Activated T-helper 1 cell treated with anti-CD3 and anti-CD28 coated beads, Interleukin-12 subunit alpha, Interleukin-12 subunit beta, Interleukin-2, Interleukin-4 antibody, amounts not matched to agents 30 ng/mL and 10 ng/mL and 1 ng/mL, durations not matched to agents 14 hours and 24 hours and 36 hours (primary cell): ENCODE results near the gene MAP3K21. TPM values are rescaled to one million over a fixed set of nuclear protein-coding genes. Genes with fewer than 3 reads are reported as not detected.

Source experiments
- DNase-seq: peaks from one replicate; pipeline ENCODE4 v3.0.0; 2021; ENCODE audit warnings: low spot score
- H3K27ac Mint-ChIP-seq: one replicate; pipeline ENCODE4 v1.8.0; 2021; ENCODE audit warnings: mild to moderate bottlenecking, mixed read lengths
- H3K27me3 Mint-ChIP-seq: one replicate; pipeline ENCODE4 v1.8.0; 2022; ENCODE audit warnings: mild to moderate bottlenecking, moderate library complexity, mixed read lengths; ENCODE audit not compliant: insufficient read depth
- H3K36me3 Mint-ChIP-seq: one replicate; pipeline ENCODE4 v1.8.0; 2021; ENCODE audit warnings: low read depth, mixed read lengths
- H3K4me1 Mint-ChIP-seq: one replicate; pipeline ENCODE4 v1.8.0; 2021; ENCODE audit warnings: low read depth, mixed read lengths
- H3K4me3 Mint-ChIP-seq: one replicate; pipeline ENCODE4 v1.8.0; 2021; ENCODE audit warnings: mild to moderate bottlenecking, moderate library complexity, mixed read lengths
- H3K9me3 Mint-ChIP-seq: one replicate; pipeline ENCODE4 v1.8.0; 2021; ENCODE audit warnings: mixed read lengths
- intact Hi-C: fragments of 100-400 bp; cut with micrococcal nuclease; formaldehyde crosslinking; loops from one replicate; pipeline ENCODE4 v1.15.1; 2024
- total RNA-seq: library from RNA; stranded (reverse); gene quantifications from 2 replicates; pipeline ENCODE4 v1.2.3, GENCODE V29; 2022

Gene MAP3K21
- total RNA-seq, 1 donor from 2014 or later, result 2.1 TPM

DNA sequence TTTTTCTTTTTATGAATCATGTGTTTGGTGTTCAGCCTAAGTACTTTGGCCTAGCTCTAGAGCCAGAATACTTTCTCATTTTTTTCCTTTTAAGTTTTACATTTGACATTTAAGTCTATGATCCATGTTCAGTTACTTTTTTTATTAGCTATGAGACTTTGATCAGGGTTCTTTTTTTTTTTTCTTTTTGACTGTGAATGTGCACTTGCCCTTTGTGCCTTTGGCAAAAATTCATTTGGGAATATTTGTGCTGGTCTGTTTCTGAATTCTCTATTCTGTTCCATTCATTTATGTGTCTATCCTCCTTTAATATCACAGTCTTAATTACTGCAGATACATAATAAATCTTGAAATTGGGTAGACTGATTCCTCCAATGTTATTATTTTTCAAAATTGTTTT lies 93.8 kb downstream of the MAP3K21 start:
- Mint-ChIP-seq H3K36me3 (no peaks in the 10 kb centered on the region), H3K9me3 (no peaks in the 10 kb centered on the region), H3K4me1 (no peaks in the 10 kb centered on the region), H3K4me3 (no peak overlapping the region), H3K27ac (no peak overlapping the region), H3K27me3 (peaks cover 32% of the 10 kb centered on the region)
- intact Hi-C loops, result no loop called here
- no peak for DNase-seq

DNA sequence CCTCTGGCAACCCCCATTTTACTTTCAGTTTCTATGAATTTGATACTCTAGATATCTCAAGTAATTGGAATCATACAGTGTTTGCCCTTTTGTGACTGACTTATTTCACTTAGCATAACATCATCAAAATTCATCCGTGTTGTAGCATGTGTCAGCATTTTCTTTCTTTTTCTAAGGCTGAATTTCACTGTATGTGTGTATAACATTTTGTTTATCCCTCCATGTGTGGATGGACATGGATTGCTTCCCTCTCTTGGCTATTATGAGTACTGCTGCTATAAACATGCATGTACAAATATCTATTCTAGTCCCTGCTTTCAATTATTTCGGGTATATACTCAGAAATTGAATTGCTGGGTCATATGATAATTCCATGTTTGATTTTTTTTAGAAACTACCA lies 97.3 kb downstream of the MAP3K21 start:
- intact Hi-C loops, result no loop called here

DNA sequence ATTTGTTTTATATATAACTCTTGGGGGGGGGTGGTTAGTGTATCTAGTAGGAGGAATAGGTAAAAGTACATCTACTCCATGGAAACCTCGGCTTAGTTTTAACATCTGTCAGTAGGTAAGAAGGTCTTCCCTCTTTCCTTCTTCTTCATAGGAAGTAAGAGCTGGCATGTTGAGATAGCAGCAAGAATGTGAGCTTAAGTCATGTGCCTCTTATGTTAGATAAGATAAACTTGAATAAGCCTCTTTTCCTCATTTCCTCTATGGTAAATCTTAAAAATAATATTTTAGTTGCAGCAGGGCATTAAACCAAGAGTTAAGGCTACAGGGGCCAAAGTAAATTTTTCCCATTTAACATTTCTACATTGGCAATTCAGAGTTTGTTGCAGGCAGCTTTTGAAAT lies 100.4 kb downstream of the MAP3K21 start:
- Mint-ChIP-seq H3K27ac (no peak overlapping the region), H3K36me3 (no peaks in the 10 kb centered on the region), H3K4me1 (no peaks in the 10 kb centered on the region), H3K4me3 (no peak overlapping the region), H3K27me3 (peaks cover 36% of the 10 kb centered on the region), H3K9me3 (no peaks in the 10 kb centered on the region)
- intact Hi-C loops, result no loop called here
- no peak for DNase-seq

More for the DNA sequence above, 97.3 kb downstream of the MAP3K21 start:
- Mint-ChIP-seq H3K27me3 (peaks cover 44% of the 10 kb centered on the region), H3K36me3 (no peaks in the 10 kb centered on the region), H3K4me1 (no peaks in the 10 kb centered on the region), H3K27ac (no peak overlapping the region), H3K4me3 (no peak overlapping the region), H3K9me3 (no peaks in the 10 kb centered on the region)
- no peak for DNase-seq

- Mint-ChIP-seq H3K4me1 (no peaks in the 10 kb centered on the region), H3K36me3 (no peaks in the 10 kb centered on the region), H3K27ac (no peak overlapping the region), H3K4me3 (no peak overlapping the region), H3K27me3 (peaks cover 10% of the 10 kb centered on the region), H3K9me3 (no peaks in the 10 kb centered on the region)
- DNase-seq, result no peak
- intact Hi-C loops, result no loop called here
Observed at GRCh38 chr1:233431753-233432403, 104.4 kb downstream of the MAP3K21 start.

- Mint-ChIP-seq H3K4me3 (no peak overlapping the region), H3K4me1 (no peaks in the 10 kb centered on the region), H3K27me3 (no peaks in the 10 kb centered on the region), H3K36me3 (no peaks in the 10 kb centered on the region), H3K27ac (no peak overlapping the region), H3K9me3 (no peaks in the 10 kb centered on the region)
- intact Hi-C loops, result no loop called here
- no peak for DNase-seq
Observed at GRCh38 chr1:233432916-233433315, 105.4 kb downstream of the MAP3K21 start.

- H3K4me3 Mint-ChIP-seq, result no peak overlapping the region
- H3K36me3 Mint-ChIP-seq, result no peaks in the 10 kb centered on the region
- DNase-seq, result no peak
- no peaks in the 10 kb centered on the region for H3K4me1 Mint-ChIP-seq
- no peak overlapping the region for H3K27ac Mint-ChIP-seq
- H3K9me3 Mint-ChIP-seq, result no peaks in the 10 kb centered on the region
- H3K27me3 Mint-ChIP-seq, result no peaks in the 10 kb centered on the region
- intact Hi-C loops, result no loop called here
Observed at GRCh38 chr1:233433436-233434210, 106.1 kb downstream of the MAP3K21 start.

Other genes starting within 250 kb of the MAP3K21 start
- 33.1 and 33.7 TPM in 2 replicates for gene PCNX2, start 32.0 kb upstream of the MAP3K21 start, total RNA-seq